Naive thymus-derived CD8-positive, alpha-beta T cell (primary cell): ENCODE data around the gene NLRP6. TPM values are rescaled to one million over a fixed set of nuclear protein-coding genes. Genes with fewer than 3 reads are reported as not detected.

Source experiments
- ATAC-seq, 2 donors: fragments of 150-1000 bp; cut with Tn5 transposase in 1 of 2; sonication (Bioruptor Pico), chemical (Tn5 transposase) in 1 of 2; 1 replicate in 1 of 2; 2 replicates in 1 of 2; pipeline ENCODE4 v1.10.0; 2021; ENCODE audit warnings: mild to moderate bottlenecking in 2 of 2, moderate library complexity in 2 of 2
- POLR2A ChIA-PET: fragments of 350-600 bp; sonication (Branson Sonifier 250); formaldehyde crosslinking; loops from one replicate; lab custom pipeline; 2021; ENCODE audit warnings: antibody characterized with exemption; lab: Charles Lee
- DNase-seq, 10 donors: peaks; one replicate each; pipeline versions ENCODE4 v3.0.0 to v3.0.0-alpha.2; 2020 to 2022
- H3K27ac Mint-ChIP-seq, 10 donors: one replicate each; pipeline ENCODE4 v1.8.0; 2020 to 2022; ENCODE audit warnings: mild to moderate bottlenecking in 10 of 10, mixed read lengths in 10 of 10, moderate library complexity in 4 of 10, inconsistent platforms in 1 of 10
- H3K27me3 Mint-ChIP-seq, 5 donors: one replicate each; pipeline ENCODE4 v1.8.0; 2021 to 2022; ENCODE audit warnings: mixed read lengths in 5 of 5
- H3K36me3 Mint-ChIP-seq, 3 donors: one replicate each; pipeline ENCODE4 v1.8.0; 2020 to 2022; ENCODE audit warnings: mixed read lengths in 3 of 3, mild to moderate bottlenecking in 2 of 3, inconsistent platforms in 1 of 3
- H3K4me1 Mint-ChIP-seq, 4 donors: one replicate each; pipeline ENCODE4 v1.8.0; 2021 to 2022; ENCODE audit warnings: mixed read lengths in 4 of 4
- H3K4me3 Mint-ChIP-seq, 10 donors: one replicate each; pipeline ENCODE4 v1.8.0; 2020 to 2022; ENCODE audit warnings: mild to moderate bottlenecking in 10 of 10, mixed read lengths in 10 of 10, moderate library complexity in 6 of 10, inconsistent platforms in 1 of 10
- H3K9me3 Mint-ChIP-seq, 9 donors: one replicate each; pipeline ENCODE4 v1.8.0; 2020 to 2022; ENCODE audit warnings: mixed read lengths in 9 of 9, mild to moderate bottlenecking in 3 of 9, inconsistent platforms in 1 of 9, moderate library complexity in 1 of 9
- polyA plus RNA-seq, 3 donors: library from polyadenylated mRNA; unstranded; fragments of 300-500 nt; fragmentation: Illumina TruSeq; gene quantifications; one replicate each; pipeline ENCODE4 v1.2.3, GENCODE V29; 2021
- total RNA-seq, 8 experiments: library from RNA in 2 of 8; stranded (reverse) in 2 of 8; gene quantifications; one replicate each; pipeline ENCODE4 v1.2.3 and lab custom pipeline; 2021 to 2026

NLRP6 gene
- total and polyA plus RNA-seq, 5 experiments from 2014 or later: 9.1 to 32.0 (median 25.9) TPM

DNA sequence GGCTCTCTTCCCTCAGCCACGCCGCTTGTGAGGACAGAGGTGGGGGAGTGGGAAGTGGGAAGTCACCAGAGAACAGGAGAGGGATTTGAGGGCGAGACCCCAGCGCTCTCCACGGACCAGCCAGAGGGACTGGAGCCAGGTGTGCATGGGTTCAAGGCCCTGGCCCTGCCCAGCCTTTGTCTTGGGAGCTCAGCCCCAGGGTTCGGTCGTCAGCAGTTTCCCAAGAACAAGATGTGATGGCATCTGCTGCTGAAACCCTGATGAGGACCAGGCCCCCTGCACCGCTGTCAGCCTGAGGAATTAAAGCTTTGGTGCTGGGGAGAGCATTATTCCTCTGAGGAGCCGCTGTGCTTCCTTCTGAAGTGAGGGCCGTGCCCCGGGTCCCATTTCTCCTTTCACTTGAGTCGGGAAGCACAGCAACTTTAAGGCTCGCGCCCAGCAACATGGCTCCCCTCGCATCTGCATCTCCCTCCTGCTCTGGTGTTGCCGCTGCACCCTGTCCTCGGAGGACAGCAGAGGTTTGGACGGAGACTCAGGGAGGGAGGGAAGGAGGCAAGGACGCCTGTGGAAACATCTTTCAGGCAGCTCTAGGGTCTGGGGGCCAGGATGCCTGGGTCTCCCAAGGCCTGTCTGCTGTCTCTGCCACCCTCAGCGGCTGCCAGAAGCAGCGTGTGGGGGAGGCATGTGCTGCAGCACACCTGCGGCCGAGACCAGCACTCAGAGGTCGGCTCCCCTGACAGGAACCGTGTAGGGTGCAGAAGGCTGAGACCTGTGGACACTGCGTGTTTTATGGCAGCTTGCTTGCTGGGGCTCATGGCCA, 17.4 kb downstream of the NLRP6 start:
- Mint-ChIP-seq H3K27ac (peak overlapping the region in 9 of 10 donors; percentile 19 to 83 (median 75)), H3K4me1 (peaks cover 24 to 51% (median 39%) of the 10 kb centered on the region in 4 donors), H3K36me3 (peaks cover 0 to 27% (median 5%) of the 10 kb centered on the region in 3 donors), H3K9me3 (no peaks in the 10 kb centered on the region), H3K4me3 (peak overlapping the region in 3 of 10 donors; percentile 44 to 66 (median 59)), H3K27me3 (no peaks in the 10 kb centered on the region)
- no peak for ATAC-seq
- peak in 3 of 10 donors; percentile 10 to 47 (median 18) for DNase-seq
- POLR2A ChIA-PET: interaction anchor here (0.6 to 20.1 kb wide), 8 partner anchors 8 to 67 kb away, joined by 3 to 863 read pairs (median 4); partner anchors contain the start of gene NLRP6

DNA sequence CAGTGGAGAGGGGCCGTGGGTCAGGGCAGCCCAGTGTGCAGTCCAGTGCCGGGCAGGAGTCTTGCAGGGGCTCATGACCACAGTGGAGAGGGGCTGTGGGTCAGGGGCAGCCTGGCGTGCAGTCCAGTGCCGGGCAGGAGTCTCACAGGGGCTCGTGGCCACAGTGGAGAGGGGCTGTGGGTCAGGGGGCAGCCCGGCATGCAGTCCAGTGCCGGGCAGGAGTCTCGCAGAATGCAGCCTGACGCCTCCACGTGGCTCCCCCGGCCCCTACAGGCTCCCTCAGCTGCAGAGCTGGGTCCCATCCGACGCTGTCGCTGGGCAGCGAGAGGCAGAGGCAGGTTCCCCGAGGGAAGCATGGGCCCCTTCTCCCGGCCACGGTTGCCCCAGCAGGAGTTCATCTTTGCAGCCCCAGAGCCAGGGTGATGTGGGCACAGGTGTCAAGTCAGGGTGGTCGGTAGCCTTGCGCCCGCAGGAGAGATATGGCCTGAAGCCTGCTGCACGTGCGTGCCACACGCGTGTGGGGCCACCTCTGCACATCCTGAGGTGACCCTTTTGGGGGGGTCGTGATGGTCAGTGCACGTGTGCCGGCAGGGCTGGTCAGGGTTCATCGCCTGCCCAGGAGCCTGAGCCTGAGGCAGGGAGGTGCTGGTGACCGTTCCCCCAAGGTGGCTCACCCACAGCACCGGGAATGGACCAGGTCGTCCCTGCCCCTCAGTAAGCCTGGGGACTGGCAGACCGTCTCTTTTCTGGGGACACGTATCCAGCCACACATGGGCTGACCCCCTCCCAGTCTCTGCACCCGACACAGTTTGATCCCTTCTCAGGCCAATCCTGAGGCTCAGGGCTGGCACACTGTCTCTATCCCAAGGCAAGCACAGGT, 18.2 kb downstream of the NLRP6 start:
- Mint-ChIP-seq H3K27ac (peak overlapping the region; percentile 22 to 94 (median 79)), H3K27me3 (peaks cover 0 to 2% (median 0%) of the 10 kb centered on the region in 5 donors), H3K9me3 (no peaks in the 10 kb centered on the region), H3K36me3 (peaks cover 0 to 21% (median 4%) of the 10 kb centered on the region in 3 donors), H3K4me1 (peaks cover 19 to 50% (median 39%) of the 10 kb centered on the region in 4 donors), H3K4me3 (peak overlapping the region in 3 of 10 donors; percentile 41 to 66 (median 45))
- peak in 3 of 10 donors; percentile 5 to 59 (median 18) for DNase-seq
- ATAC-seq: no peak
- POLR2A ChIA-PET: interaction anchor here (0.7 to 20.1 kb wide), 5 partner anchors 8 to 52 kb away, joined by 3 to 863 read pairs (median 4); partner anchors contain the start of gene NLRP6

DNA sequence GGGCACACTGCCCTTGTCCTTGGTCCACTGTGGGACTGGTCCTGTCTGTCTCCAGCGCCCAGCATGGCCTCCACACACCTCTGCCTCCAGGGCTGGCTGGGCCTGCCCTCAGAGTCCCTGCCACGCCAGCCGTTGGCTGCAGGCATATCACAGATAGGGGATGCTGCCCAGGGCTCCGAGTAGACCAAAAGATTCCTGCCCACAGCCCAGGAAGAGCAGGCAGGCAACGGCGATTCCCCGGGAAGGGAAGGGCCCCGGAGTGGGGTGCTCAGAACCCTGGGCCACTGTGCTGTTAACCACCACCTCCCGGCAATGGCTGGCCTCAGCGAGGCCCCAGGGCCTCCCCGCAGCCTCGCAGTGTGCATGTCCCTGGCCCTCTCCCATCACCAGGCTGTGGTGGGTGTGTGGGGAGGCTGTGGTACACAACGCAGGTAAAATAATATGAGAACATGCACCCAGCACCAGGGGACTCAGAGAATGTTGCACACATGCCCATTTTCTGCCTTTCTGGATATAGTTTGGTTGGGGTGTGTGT, 18.9 kb downstream of the NLRP6 start:
- Mint-ChIP-seq H3K36me3 (peaks cover 0 to 16% (median 2%) of the 10 kb centered on the region in 3 donors), H3K9me3 (no peaks in the 10 kb centered on the region), H3K27ac (peak overlapping the region; percentile 70 to 94 (median 88)), H3K27me3 (peaks cover 0 to 2% (median 0%) of the 10 kb centered on the region in 5 donors), H3K4me1 (peaks cover 19 to 48% (median 38%) of the 10 kb centered on the region in 4 donors), H3K4me3 (peak overlapping the region in 8 of 10 donors; percentile 12 to 80 (median 62))
- POLR2A ChIA-PET: interaction anchor here (1.0 to 11.2 kb wide), 5 partner anchors 8 to 46 kb away, joined by 4 to 122 read pairs (median 11); partner anchors contain the start of gene PGGHG
- ATAC-seq (peak; percentile 21 to 46), DNase-seq (peak in 4 of 10 donors; percentile 17 to 41 (median 24))

DNA sequence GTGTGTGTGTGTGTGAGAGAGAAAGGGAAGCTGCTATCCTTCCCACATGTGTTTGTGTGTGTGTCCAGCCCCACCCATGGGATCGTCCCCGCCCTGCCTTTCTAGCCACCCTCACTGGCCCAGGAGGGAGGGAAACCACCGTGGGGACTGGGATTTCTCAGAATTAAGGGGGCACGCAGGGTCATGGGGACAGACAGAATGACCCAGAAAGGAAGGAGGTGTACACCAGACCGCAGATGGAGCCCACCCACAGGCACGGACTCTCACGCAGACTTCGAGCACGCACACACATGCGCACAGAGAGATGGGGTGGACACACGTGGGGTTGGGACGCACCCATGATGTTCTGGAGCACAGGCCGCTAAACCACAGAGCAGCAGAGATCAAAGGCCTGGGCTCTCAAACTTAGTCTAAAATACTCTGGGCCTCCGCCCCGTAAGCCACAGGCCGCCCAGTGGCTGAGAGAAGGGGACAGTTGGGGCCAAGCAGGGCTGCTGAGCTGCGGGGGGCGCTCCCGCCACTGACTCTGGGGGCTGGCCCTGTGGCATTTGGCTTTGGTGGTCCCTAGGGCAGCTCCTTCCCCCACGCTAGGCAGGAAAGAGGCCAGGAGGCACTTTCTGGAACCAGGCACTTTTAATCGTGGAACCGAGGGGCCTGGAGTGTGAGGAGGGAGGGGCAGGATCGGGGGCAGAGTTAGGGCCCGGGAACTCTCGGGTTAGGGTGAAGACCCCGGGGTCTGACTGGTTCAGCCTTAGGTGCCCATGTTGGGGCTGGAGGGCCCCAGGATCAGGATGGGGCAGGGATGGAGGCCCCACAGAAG, 19.6 kb downstream of the NLRP6 start:
- H3K4me1 Mint-ChIP-seq: peaks cover 18 to 48% (median 41%) of the 10 kb centered on the region in 4 donors
- POLR2A ChIA-PET: interaction anchor here (0.7 to 11.2 kb wide), 7 partner anchors 8 to 88 kb away, joined by 3 to 122 read pairs (median 7); partner anchors contain the start of gene PGGHG
- peak in 5 of 10 donors; percentile 28 to 72 (median 45) for DNase-seq
- peak overlapping the region; percentile 70 to 94 (median 88) for H3K27ac Mint-ChIP-seq
- H3K4me3 Mint-ChIP-seq: peak overlapping the region in 8 of 10 donors; percentile 12 to 80 (median 67)
- H3K36me3 Mint-ChIP-seq: peaks cover 0 to 12% (median under 1%) of the 10 kb centered on the region in 3 donors
- ATAC-seq: peak; percentile 48 to 52
- H3K27me3 Mint-ChIP-seq: peaks cover 0 to 2% (median 0%) of the 10 kb centered on the region in 5 donors
- H3K9me3 Mint-ChIP-seq: no peaks in the 10 kb centered on the region

DNA sequence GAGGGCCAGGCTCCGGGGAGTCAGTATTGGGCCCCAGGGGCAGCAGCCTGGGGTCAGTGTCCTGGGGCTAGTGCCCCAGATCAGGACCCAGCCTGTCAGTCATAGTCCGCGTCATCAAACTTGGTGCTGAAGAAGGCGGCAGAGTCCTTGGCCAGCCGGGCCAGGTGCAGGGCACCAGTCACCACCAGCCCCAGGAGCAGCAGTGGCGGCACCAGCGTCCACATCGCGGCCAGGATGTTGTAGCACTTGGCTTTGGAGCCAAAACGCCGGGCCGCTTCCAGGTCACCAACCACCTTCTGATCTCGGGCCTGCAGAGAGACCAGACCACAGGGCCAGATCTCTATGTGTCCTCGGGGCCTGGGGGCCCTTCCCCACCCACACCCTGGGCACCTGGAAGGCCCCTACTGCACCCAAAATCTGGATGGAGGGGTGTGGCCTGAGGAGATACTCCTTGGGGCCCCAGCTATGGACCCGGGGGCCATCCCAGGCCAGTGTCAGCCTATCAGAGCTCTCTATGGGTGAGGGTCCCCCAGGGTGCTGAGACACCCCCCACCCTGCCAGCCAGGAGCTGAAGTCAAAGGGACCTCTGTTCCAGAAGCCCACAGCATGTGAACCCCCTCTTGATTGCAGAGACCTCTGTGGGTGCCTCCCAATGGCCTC, 20.3 kb downstream of the NLRP6 start:
- Mint-ChIP-seq H3K4me3 (peak overlapping the region in 8 of 10 donors; percentile 12 to 71 (median 26)), H3K27ac (peak overlapping the region in 5 of 10 donors; percentile 49 to 91 (median 85)), H3K36me3 (peaks cover 0 to 12% (median 0%) of the 10 kb centered on the region in 3 donors), H3K27me3 (peaks cover 0 to 2% (median 0%) of the 10 kb centered on the region in 5 donors), H3K4me1 (peaks cover 20 to 55% (median 49%) of the 10 kb centered on the region in 4 donors), H3K9me3 (no peaks in the 10 kb centered on the region)
- POLR2A ChIA-PET: interaction anchor here (0.6 to 11.2 kb wide), 13 partner anchors 9 to 209 kb away, joined by 3 to 122 read pairs (median 5); partner anchors contain the start of genes IFITM2, PGGHG and RNH1
- DNase-seq (peak in 3 of 10 donors; percentile 6 to 58 (median 17)), ATAC-seq (peak in 1 of 2 donors; percentile 2)

DNA sequence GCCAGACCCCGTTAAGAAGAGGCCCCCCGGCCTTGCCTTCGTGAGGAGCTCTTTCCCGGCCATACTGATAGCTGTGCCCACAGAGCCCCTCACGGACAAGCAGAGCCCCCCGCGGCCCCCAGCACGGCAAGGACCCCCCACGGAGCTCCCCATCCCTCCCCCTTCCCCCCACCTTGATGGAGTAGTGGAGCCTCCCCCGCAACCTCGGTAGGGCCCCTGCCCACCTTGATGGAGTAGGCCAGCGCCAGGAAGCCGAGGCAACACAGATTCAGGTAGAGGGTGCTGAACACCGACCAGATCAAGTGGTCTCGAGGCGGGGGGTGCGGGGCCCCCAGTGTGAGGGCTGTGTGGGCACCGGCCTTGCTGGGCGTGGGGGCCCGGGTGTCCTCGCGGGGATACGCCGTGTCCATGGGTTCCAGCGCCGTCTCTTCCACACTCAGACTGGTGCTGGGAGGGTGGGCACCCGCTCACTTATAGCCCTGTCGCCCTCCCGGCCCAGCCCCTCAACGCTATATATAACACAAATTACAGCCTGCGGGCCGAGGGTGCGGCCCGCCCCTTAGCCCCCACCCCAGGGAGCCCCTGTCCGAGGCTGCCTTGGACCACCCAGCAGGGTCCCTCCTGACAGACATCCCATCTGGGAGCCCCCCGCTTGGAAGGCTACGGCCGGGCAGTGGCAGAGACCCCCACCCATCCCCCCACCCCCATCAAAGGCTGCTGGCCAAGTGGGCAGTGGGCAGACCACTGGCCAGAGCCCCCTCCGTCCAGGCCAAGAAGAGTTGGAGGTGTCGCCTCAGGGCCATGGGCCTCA, 21.1 kb downstream of the NLRP6 start, which contains the start of gene IFITM5:
IFITM5 (minus strand) TSS at position 446 of the 811 bp plus-strand sequence; CDS start at position 410, 36 bp downstream.
- Mint-ChIP-seq H3K4me1 (peaks cover 20 to 60% (median 53%) of the 10 kb centered on the region in 4 donors), H3K27ac (peak within 1 kb of the TSS in 9 of 10 donors; percentile 38 to 91 (median 61)), H3K27me3 (peaks cover 0 to 2% (median 0%) of the 10 kb centered on the region in 5 donors), H3K9me3 (no peaks in the 10 kb centered on the region), H3K36me3 (peaks cover 0 to 9% (median 0%) of the 10 kb centered on the region in 3 donors), H3K4me3 (peak within 1 kb of the TSS in 6 of 10 donors; percentile 12 to 48 (median 30))
- DNase-seq (peak in 2 of 10 donors; percentile 12 to 63), ATAC-seq (peak; percentile 4 to 15)
- POLR2A ChIA-PET: interaction anchor here (0.6 to 11.2 kb wide), 14 partner anchors 8 to 208 kb away, joined by 3 to 122 read pairs (median 4); partner anchors contain the start of genes BET1L, IFITM2, PGGHG and RIC8A

DNA sequence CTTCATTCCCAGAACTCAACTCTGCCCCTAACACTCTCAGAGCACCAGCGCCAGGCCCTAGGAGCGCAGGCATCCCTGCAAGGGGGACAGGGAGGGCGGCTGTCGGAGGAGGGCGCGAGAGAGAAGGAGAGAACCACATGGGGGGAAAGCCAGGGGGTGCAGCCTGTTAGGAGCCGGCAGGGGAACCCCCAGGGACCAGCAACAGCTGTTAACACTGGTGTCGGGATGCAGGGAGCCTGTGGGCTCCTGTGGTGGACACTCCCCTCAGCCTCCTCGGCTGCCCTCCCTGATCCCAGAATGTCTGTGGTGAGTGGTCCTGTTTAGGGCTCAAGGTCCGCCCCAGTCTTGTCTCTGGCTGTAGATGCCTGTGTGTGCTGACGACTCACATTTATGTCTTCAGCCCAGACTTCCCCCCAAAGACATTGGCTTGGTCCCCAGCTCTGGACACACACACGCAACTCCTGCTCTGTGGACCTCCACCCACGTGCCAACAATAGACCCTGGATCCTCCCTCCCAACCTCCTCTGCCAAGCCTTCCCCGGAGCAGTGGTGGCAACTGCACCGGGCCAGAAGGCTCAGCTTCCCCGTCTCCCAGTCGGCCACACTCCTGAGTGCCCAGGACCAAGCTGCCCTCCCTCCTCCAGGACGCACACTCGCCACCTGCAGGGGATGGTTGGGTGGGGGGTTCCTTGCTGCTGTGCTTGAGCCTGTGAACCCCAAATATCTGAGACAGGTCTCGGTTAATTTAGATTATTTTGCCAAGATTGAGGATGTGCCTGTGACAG, 21.9 kb downstream of the NLRP6 start:
- H3K27ac Mint-ChIP-seq: peak overlapping the region in 6 of 10 donors; percentile 38 to 81 (median 60)
- POLR2A ChIA-PET: interaction anchor here (0.7 to 11.2 kb wide), 11 partner anchors 11 to 107 kb away, joined by 3 to 122 read pairs (median 3); partner anchors contain the start of genes BET1L, PGGHG and RIC8A
- no peaks in the 10 kb centered on the region for H3K9me3 Mint-ChIP-seq
- H3K27me3 Mint-ChIP-seq: peaks cover 0 to 2% (median 0%) of the 10 kb centered on the region in 5 donors
- H3K4me3 Mint-ChIP-seq: peak overlapping the region in 4 of 10 donors; percentile 12 to 48 (median 45)
- ATAC-seq (peak; percentile 19 to 53), DNase-seq (peak in 5 of 10 donors; percentile 55 to 75 (median 57))
- peaks cover 18 to 62% (median 57%) of the 10 kb centered on the region in 4 donors for H3K4me1 Mint-ChIP-seq
- peaks cover 0 to under 1% (median 0%) of the 10 kb centered on the region in 3 donors for H3K36me3 Mint-ChIP-seq

DNA sequence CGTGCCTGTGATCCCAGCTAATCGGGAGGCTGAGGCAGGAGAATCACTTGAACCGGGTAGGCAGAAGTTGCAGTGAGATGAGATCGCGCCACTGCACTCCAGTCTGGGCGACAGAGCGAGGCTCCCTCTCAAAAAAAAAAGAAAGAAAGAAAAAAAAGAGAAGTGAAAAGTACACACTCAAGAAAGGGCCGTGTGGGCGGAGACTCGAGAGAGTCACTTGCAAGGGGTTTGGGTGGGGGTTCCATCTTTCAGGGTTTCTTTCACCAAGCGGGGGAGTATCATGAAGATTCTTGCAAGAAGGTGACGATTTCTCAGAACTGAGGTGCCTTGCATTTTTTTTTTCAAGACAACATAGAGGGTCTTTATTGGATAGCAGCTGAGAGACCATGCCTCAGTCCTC, 25.2 kb downstream of the NLRP6 start:
- peaks cover 0 to 2% (median 0%) of the 10 kb centered on the region in 5 donors for H3K27me3 Mint-ChIP-seq
- POLR2A ChIA-PET: interaction anchor here (0.9 to 11.2 kb wide), 8 partner anchors 10 to 82 kb away, joined by 3 to 122 read pairs (median 6); partner anchors contain the start of genes IFITM1 and PGGHG
- ATAC-seq (no peak), DNase-seq (no peak)
- peak overlapping the region in 9 of 10 donors; percentile 24 to 88 (median 58) for H3K27ac Mint-ChIP-seq
- no peaks in the 10 kb centered on the region for H3K9me3 Mint-ChIP-seq
- peaks cover 22 to 72% (median 61%) of the 10 kb centered on the region in 4 donors for H3K4me1 Mint-ChIP-seq
- peaks cover 0 to under 1% (median 0%) of the 10 kb centered on the region in 3 donors for H3K36me3 Mint-ChIP-seq
- H3K4me3 Mint-ChIP-seq: peak overlapping the region in 6 of 10 donors; percentile 7 to 62 (median 26)
